ENCODE data around the gene ZCCHC10. TPM values are rescaled to one million over a fixed set of nuclear protein-coding genes. Genes with fewer than 3 reads are reported as not detected.
A peak's percentile ranks its signal among the peaks of the same experiment; 100 is the strongest.

The ZCCHC10 gene
- total and polyA plus RNA-seq, 9 of the 15 experiments (the other 6 are each of a cell fraction or from before 2014, with no cell fraction given): 11.9 to 146 (median 51.8) TPM

DNA sequence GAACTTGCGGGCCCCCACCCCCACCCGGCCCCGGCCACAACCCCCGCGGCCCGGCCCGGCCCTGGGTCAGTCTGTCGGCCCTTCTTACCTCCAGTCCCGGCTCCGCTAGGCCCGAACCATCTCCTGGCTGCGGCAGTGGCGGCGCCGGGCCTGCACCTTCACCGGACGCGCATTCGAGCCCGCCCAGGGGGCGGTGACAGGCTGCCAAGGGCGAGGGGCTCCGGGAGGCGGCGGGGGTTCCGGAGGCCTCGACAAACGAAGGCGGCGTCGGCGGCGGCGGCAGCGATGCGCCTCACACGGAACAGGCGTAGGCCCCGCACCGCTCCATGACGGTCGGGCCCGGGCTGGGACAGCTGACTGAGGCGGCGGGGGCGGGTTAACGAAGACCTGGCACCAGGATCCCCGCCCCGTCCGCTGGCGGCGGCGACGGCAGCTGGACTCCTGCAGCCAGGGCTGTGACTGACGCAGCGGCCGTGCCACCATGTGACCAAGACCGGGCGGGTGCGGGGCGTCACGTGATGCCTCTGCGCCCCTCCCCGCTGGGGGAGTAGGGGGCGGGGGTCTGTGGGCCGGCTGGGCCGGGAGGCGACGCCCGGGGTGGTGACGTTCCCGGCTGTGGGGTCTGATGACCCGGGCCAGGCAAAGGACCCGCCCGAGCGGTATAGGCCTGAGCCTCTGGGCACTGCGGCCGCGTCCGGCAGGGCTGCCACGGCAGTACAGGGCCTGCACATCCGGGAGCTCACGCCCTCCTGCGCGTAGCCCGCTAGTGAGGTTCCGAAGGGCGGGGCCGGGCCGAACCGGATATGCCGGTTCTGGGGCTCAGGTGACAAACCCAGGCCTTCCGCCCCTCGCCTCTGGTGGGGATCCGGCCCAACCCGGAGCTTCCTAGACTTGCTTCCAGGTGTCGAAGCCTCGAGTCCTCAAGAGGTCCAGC lies 62.9 kb downstream of the ZCCHC10 start, which contains the start of gene AFF4 (continued):
- TF ChIP-seq ZNF224 (CRISPR knock-in tag; IDR thresholded peaks at IDR 0.05) (0 out of 2 replicates have a peak, but pooled peaks have one; percentile 37), GABPA (tag; conservative IDR thresholded peaks at IDR 0.05; ENCODE audit: low read depth) (peak; percentile 93), MED1 (CRISPR knock-in tag; IDR thresholded peaks at IDR 0.05; ENCODE audit: borderline replicate concordance) (no peak), FOXJ3 (CRISPR knock-in tag; IDR thresholded peaks at IDR 0.05) (no peak), ZNF316 (IDR thresholded peaks at IDR 0.05) (no peak), OTX1 (CRISPR knock-in tag; IDR thresholded peaks at IDR 0.05) (0 out of 2 replicates have a peak, but pooled peaks have one; percentile 48), PURB (CRISPR knock-in tag; IDR thresholded peaks at IDR 0.05; ENCODE audit: low read depth) (no peak), SREBF2 (CRISPR knock-in tag; IDR thresholded peaks at IDR 0.05) (no peak), RB1 (IDR thresholded peaks at IDR 0.05; ENCODE audit: low read depth) (peak; percentile 75), ZNF41 (CRISPR knock-in tag; conservative IDR thresholded peaks at IDR 0.05) (no peak; the same call in 1 of the 2 replicates), TFAM (CRISPR knock-in tag; conservative IDR thresholded peaks at IDR 0.05) (no peak), ELF2 (CRISPR knock-in tag; IDR thresholded peaks at IDR 0.05) (no peak), PML (IDR thresholded peaks at IDR 0.05; ENCODE audit: low read length) (peak; percentile 51), SMARCE1 (IDR thresholded peaks at IDR 0.05) (no peak), ZNF408 (CRISPR knock-in tag; IDR thresholded peaks at IDR 0.05; ENCODE audit: low read depth) (no peak), RBM34 (IDR thresholded peaks at IDR 0.05; ENCODE audit: borderline replicate concordance, insufficient read depth, low read length) (peak; percentile 88; the same call in 1 of the 2 replicates), DNMT1 (IDR thresholded peaks at IDR 0.05) (0 out of 2 replicates have a peak, but pooled peaks have one; percentile 72), TCF3 (CRISPR knock-in tag; IDR thresholded peaks at IDR 0.05) (no peak)
- TF ChIP-seq, protein P1, sequence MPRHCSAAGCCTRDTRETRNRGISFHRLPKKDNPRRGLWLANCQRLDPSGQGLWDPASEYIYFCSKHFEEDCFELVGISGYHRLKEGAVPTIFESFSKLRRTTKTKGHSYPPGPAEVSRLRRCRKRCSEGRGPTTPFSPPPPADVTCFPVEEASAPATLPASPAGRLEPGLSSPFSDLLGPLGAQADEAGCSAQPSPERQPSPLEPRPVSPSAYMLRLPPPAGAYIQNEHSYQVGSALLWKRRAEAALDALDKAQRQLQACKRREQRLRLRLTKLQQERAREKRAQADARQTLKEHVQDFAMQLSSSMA (CRISPR knock-in tag; IDR thresholded peaks at IDR 0.05): no peak
- TF ChIP-seq, protein P2, sequence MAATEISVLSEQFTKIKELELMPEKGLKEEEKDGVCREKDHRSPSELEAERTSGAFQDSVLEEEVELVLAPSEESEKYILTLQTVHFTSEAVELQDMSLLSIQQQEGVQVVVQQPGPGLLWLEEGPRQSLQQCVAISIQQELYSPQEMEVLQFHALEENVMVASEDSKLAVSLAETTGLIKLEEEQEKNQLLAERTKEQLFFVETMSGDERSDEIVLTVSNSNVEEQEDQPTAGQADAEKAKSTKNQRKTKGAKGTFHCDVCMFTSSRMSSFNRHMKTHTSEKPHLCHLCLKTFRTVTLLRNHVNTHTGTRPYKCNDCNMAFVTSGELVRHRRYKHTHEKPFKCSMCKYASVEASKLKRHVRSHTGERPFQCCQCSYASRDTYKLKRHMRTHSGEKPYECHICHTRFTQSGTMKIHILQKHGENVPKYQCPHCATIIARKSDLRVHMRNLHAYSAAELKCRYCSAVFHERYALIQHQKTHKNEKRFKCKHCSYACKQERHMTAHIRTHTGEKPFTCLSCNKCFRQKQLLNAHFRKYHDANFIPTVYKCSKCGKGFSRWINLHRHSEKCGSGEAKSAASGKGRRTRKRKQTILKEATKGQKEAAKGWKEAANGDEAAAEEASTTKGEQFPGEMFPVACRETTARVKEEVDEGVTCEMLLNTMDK (IDR thresholded peaks at IDR 0.05; ENCODE audit: borderline replicate concordance, insufficient read depth, low read depth, low read length, poor library complexity, severe bottlenecking): no peak
- TF ChIP-seq, protein P3, sequence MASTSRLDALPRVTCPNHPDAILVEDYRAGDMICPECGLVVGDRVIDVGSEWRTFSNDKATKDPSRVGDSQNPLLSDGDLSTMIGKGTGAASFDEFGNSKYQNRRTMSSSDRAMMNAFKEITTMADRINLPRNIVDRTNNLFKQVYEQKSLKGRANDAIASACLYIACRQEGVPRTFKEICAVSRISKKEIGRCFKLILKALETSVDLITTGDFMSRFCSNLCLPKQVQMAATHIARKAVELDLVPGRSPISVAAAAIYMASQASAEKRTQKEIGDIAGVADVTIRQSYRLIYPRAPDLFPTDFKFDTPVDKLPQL (IDR thresholded peaks at IDR 0.05; ENCODE audit: extremely low read depth, insufficient read length): no peak
- TF ChIP-seq, protein P4, sequence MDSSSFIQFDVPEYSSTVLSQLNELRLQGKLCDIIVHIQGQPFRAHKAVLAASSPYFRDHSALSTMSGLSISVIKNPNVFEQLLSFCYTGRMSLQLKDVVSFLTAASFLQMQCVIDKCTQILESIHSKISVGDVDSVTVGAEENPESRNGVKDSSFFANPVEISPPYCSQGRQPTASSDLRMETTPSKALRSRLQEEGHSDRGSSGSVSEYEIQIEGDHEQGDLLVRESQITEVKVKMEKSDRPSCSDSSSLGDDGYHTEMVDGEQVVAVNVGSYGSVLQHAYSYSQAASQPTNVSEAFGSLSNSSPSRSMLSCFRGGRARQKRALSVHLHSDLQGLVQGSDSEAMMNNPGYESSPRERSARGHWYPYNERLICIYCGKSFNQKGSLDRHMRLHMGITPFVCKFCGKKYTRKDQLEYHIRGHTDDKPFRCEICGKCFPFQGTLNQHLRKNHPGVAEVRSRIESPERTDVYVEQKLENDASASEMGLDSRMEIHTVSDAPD (CRISPR knock-in tag; IDR thresholded peaks at IDR 0.05): no peak
- TF ChIP-seq, protein P5, sequence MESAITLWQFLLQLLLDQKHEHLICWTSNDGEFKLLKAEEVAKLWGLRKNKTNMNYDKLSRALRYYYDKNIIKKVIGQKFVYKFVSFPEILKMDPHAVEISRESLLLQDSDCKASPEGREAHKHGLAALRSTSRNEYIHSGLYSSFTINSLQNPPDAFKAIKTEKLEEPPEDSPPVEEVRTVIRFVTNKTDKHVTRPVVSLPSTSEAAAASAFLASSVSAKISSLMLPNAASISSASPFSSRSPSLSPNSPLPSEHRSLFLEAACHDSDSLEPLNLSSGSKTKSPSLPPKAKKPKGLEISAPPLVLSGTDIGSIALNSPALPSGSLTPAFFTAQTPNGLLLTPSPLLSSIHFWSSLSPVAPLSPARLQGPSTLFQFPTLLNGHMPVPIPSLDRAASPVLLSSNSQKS (CRISPR knock-in tag; IDR thresholded peaks at IDR 0.05): no peak
